Measurements from ENCODE around the gene MAP3K5. TPM values are rescaled to one million over a fixed set of nuclear protein-coding genes. Genes with fewer than 3 reads are reported as not detected.

Gene MAP3K5
- polyA plus RNA-seq, 3 donors = 9.6 to 12.0 (median 11.1) TPM

GRCh38 chr6:136732889-136733288, 59.4 kb downstream of the MAP3K5 start:
- H3K9me3 ChIP-seq (replicated peaks in 1 of 2; ENCODE audit: control insufficient read depth in 1 of 2, insufficient read depth in 1 of 2, low read length in 2 of 2) = no peaks in the 10 kb centered on the region
- TF ChIP-seq CTCF (IDR thresholded peaks at IDR 0.05) = no peak
- H3K4me1 ChIP-seq (ENCODE audit: control insufficient read depth in 1 of 2, insufficient read depth in 2 of 2, low read length in 2 of 2) = peaks cover 3 to 4% of the 10 kb centered on the region in 2 donors
- H3K4me1 Mint-ChIP-seq = peaks cover 23% of the 10 kb centered on the region
- H3K9ac ChIP-seq (ENCODE audit: insufficient read depth, low read length, poor library complexity, severe bottlenecking) = no peak overlapping the region
- H3K36me3 Mint-ChIP-seq = peaks cover 0 to 4% of the 10 kb centered on the region in 2 donors
- H3K27ac ChIP-seq (ENCODE audit: low read depth in 1 of 2, low read length in 2 of 2) = no peak overlapping the region
- whole genome bisulfite sequencing (ENCODE audit: insufficient coverage) = 100% methylated on average over 2 of the region's 3 CpGs
- intact Hi-C loops (cut with micrococcal nuclease) = no loop called here
- peaks cover 0 to 3% (median 0%) of the 10 kb centered on the region in 3 donors for H3K27me3 Mint-ChIP-seq (ENCODE audit: low read depth in 3 of 3)
- H3K27me3 ChIP-seq (ENCODE audit: control insufficient read depth in 2 of 2, insufficient read depth in 2 of 2, low read length in 2 of 2) = no peaks in the 10 kb centered on the region
- peaks cover 97% of the 10 kb centered on the region for H3K79me2 ChIP-seq (ENCODE audit: insufficient read depth, low read length)
- peaks cover 100% of the 10 kb centered on the region for H4K20me1 ChIP-seq (ENCODE audit: insufficient read depth, low read length)
- H2AFZ ChIP-seq (ENCODE audit: insufficient read depth, low read depth, low read length, poor library complexity, severe bottlenecking) = no peak overlapping the region
- H3K9me3 Mint-ChIP-seq = peaks cover 0 to 2% (median 0%) of the 10 kb centered on the region in 7 donors
- no peaks in the 10 kb centered on the region for H3K36me3 ChIP-seq (replicated peaks in 1 of 2; ENCODE audit: control insufficient read depth in 1 of 2, insufficient read depth in 2 of 2, low read length in 2 of 2)
- H3K4me2 ChIP-seq (replicated peaks; ENCODE audit: extremely low read depth, low read length, poor library complexity, severe bottlenecking) = no peak overlapping the region
- DNase-seq = no peak
- H3K4me3 ChIP-seq (replicated peaks in 1 of 3; ENCODE audit: low read depth in 2 of 3, low read length in 3 of 3) = no peak overlapping the region
- no peak overlapping the region for H3K27ac Mint-ChIP-seq
- H3K4me3 Mint-ChIP-seq = no peak overlapping the region

- Histone ChIP-seq H3K79me2 (ENCODE audit: insufficient read depth, low read length) (peaks cover 99% of the 10 kb centered on the region), H3K27me3 (ENCODE audit: control insufficient read depth in 2 of 2, insufficient read depth in 2 of 2, low read length in 2 of 2) (no peaks in the 10 kb centered on the region), H4K20me1 (ENCODE audit: insufficient read depth, low read length) (peaks cover 100% of the 10 kb centered on the region), H3K4me1 (ENCODE audit: control insufficient read depth in 1 of 2, insufficient read depth in 2 of 2, low read length in 2 of 2) (no peaks in the 10 kb centered on the region), H3K36me3 (replicated peaks in 1 of 2; ENCODE audit: control insufficient read depth in 1 of 2, insufficient read depth in 2 of 2, low read length in 2 of 2) (no peaks in the 10 kb centered on the region), H3K9ac (ENCODE audit: insufficient read depth, low read length, poor library complexity, severe bottlenecking) (no peak overlapping the region), H2AFZ (ENCODE audit: insufficient read depth, low read depth, low read length, poor library complexity, severe bottlenecking) (no peak overlapping the region), H3K9me3 (replicated peaks in 1 of 2; ENCODE audit: control insufficient read depth in 1 of 2, insufficient read depth in 1 of 2, low read length in 2 of 2) (no peaks in the 10 kb centered on the region), H3K27ac (ENCODE audit: low read depth in 1 of 2, low read length in 2 of 2) (no peak overlapping the region), H3K4me2 (replicated peaks; ENCODE audit: extremely low read depth, low read length, poor library complexity, severe bottlenecking) (no peak overlapping the region), H3K4me3 (replicated peaks in 1 of 3; ENCODE audit: low read depth in 2 of 3, low read length in 3 of 3) (no peak overlapping the region)
- no peak for DNase-seq
- Mint-ChIP-seq H3K4me3 (no peak overlapping the region), H3K27ac (no peak overlapping the region), H3K9me3 (peaks cover 0 to 2% (median 0%) of the 10 kb centered on the region in 7 donors), H3K4me1 (peaks cover 15% of the 10 kb centered on the region), H3K27me3 (ENCODE audit: low read depth in 3 of 3) (peaks cover 0 to 3% (median 0%) of the 10 kb centered on the region in 3 donors), H3K36me3 (peaks cover 0 to 12% of the 10 kb centered on the region in 2 donors)
- no peak for TF ChIP-seq CTCF (IDR thresholded peaks at IDR 0.05)
- intact Hi-C loops (cut with micrococcal nuclease) = no loop called here
- whole genome bisulfite sequencing (ENCODE audit: insufficient coverage) = 80% methylated on average over 1 of the region's 5 CpGs
These were observed 62.4 kb downstream of the MAP3K5 start for GRCh38 chr6:136729832-136730231.

Data from CD14-positive monocyte (primary cell).